ENCODE measurements around the gene SNX21.
"Not testable (repeated sequence)": the region's sequence is repeated elsewhere in the genome, so short reads cannot be mapped to it uniquely, and the experiment has no call there.

SNX21 gene

GRCh38 chr20:45829673-45830106 is 3.9 kb upstream of the SNX21 start:
- not testable (repeated sequence) for H3K9me3 Mint-ChIP-seq, H3K4me3 Mint-ChIP-seq, H3K4me1 Mint-ChIP-seq

GRCh38 chr20:45832619-45833018 is 980 bp upstream of the SNX21 start:
- Mint-ChIP-seq H3K27me3 (peaks cover 0 to 13% of the 10 kb centered on the region in 2 donors), H3K4me3 (peak overlapping the region; percentile 80 to 84), H3K9me3 (no peaks in the 10 kb centered on the region), H3K36me3 (peaks cover 2 to 3% of the 10 kb centered on the region in 2 donors), H3K4me1 (peaks cover 7 to 10% of the 10 kb centered on the region in 2 donors), H3K27ac (no peak overlapping the region)
- ATAC-seq (replicated peaks) (no peak), DNase-seq (no peak)

More at GRCh38 chr20:45829673-45830106, 3.9 kb upstream of the SNX21 start:
- DNase-seq; H3K27ac Mint-ChIP-seq; ATAC-seq (replicated peaks); H3K36me3 Mint-ChIP-seq: not testable (repeated sequence)
- H3K27me3 Mint-ChIP-seq: peaks cover 3 to 13% of the 10 kb centered on the region in 2 donors

- peaks cover 2 to 3% of the 10 kb centered on the region in 2 donors for H3K36me3 Mint-ChIP-seq
- ATAC-seq (replicated peaks) (peak; percentile 69 to 73), DNase-seq (no peak)
- no peaks in the 10 kb centered on the region for H3K9me3 Mint-ChIP-seq
- H3K27me3 Mint-ChIP-seq: peaks cover 0 to 6% of the 10 kb centered on the region in 2 donors
- H3K4me3 Mint-ChIP-seq: peak overlapping the region; percentile 80 to 84
- H3K27ac Mint-ChIP-seq: no peak overlapping the region
- H3K4me1 Mint-ChIP-seq: peaks cover 7 to 10% of the 10 kb centered on the region in 2 donors
These were observed 541 bp downstream of the SNX21 start for GRCh38 chr20:45833883-45834796.

DNA sequence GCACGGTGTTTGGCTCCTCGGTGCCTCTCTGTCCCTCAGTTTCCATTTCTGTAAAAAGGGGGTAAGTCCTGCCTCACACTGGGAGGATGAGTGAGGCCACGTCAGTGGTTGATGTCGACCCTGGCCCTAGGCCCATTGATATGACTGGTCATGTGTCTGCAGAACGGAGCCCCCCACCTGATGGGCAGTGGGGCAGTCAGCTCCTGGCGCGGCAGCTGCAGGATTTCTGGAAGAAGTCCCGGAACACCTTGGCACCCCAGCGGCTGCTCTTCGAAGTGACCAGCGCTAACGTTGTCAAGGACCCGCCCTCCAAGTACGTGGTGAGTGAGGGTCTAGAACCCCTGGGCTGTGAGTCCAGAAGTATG is 1.2 kb downstream of the SNX21 start:
- no peaks in the 10 kb centered on the region for H3K9me3 Mint-ChIP-seq
- H3K27ac Mint-ChIP-seq: no peak overlapping the region
- DNase-seq (no peak), ATAC-seq (replicated peaks) (no peak)
- H3K27me3 Mint-ChIP-seq: peaks cover 0 to 6% of the 10 kb centered on the region in 2 donors
- peak overlapping the region in 1 of 2 donors; percentile 80 for H3K4me3 Mint-ChIP-seq
- H3K36me3 Mint-ChIP-seq: peaks cover 2 to 3% of the 10 kb centered on the region in 2 donors
- peaks cover 7 to 10% of the 10 kb centered on the region in 2 donors for H3K4me1 Mint-ChIP-seq

- DNase-seq: no peak
- no peak for ATAC-seq (replicated peaks)
- H3K4me1 Mint-ChIP-seq: peaks cover 7 to 10% of the 10 kb centered on the region in 2 donors
- H3K27me3 Mint-ChIP-seq: peaks cover 0 to 6% of the 10 kb centered on the region in 2 donors
- H3K27ac Mint-ChIP-seq: no peak overlapping the region
- no peak overlapping the region for H3K4me3 Mint-ChIP-seq
- peaks cover 2 to 3% of the 10 kb centered on the region in 2 donors for H3K36me3 Mint-ChIP-seq
- H3K9me3 Mint-ChIP-seq: no peaks in the 10 kb centered on the region
These were observed 1.7 kb downstream of the SNX21 start for GRCh38 chr20:45835329-45835765.

DNA sequence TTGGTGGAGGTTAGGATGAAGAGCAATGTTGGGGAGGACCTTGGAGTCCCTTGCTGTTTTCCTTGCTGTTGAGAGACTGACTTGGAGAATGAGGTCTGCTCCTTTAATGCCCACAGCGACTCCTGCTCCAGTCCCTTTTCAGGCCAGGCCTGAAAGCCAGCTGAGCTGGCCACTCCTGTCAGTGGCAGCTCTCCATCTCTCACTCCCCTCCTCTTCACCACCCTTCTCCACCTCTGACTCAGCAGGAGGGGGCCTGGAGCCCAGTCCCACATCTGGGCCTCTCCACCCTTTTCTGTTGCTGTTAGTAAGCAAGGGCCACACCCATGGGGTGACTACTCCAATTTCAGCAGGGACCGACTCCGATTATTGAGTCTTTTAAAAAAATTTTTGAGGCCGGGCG is 2.2 kb downstream of the SNX21 start:
- no peak overlapping the region for H3K4me3 Mint-ChIP-seq
- no peak for DNase-seq
- H3K27ac Mint-ChIP-seq: no peak overlapping the region

GRCh38 chr20:45836841-45837240 is 3.2 kb downstream of the SNX21 start:
- H3K9me3 Mint-ChIP-seq: no peaks in the 10 kb centered on the region
- H3K36me3 Mint-ChIP-seq: peaks cover 6 to 9% of the 10 kb centered on the region in 2 donors
- no peak for ATAC-seq (replicated peaks)
- H3K4me3 Mint-ChIP-seq: no peak overlapping the region
- no peak overlapping the region for H3K27ac Mint-ChIP-seq
- H3K4me1 Mint-ChIP-seq: peaks cover 9 to 20% of the 10 kb centered on the region in 2 donors
- H3K27me3 Mint-ChIP-seq: peaks cover 0 to 6% of the 10 kb centered on the region in 2 donors
- no peak for DNase-seq

More for the DNA sequence above, 2.2 kb downstream of the SNX21 start:
- Mint-ChIP-seq H3K36me3 (peaks cover 2 to 3% of the 10 kb centered on the region in 2 donors), H3K4me1 (peaks cover 7 to 10% of the 10 kb centered on the region in 2 donors), H3K9me3 (no peaks in the 10 kb centered on the region), H3K27me3 (peaks cover 0 to 6% of the 10 kb centered on the region in 2 donors)
- no peak for ATAC-seq (replicated peaks)

DNA sequence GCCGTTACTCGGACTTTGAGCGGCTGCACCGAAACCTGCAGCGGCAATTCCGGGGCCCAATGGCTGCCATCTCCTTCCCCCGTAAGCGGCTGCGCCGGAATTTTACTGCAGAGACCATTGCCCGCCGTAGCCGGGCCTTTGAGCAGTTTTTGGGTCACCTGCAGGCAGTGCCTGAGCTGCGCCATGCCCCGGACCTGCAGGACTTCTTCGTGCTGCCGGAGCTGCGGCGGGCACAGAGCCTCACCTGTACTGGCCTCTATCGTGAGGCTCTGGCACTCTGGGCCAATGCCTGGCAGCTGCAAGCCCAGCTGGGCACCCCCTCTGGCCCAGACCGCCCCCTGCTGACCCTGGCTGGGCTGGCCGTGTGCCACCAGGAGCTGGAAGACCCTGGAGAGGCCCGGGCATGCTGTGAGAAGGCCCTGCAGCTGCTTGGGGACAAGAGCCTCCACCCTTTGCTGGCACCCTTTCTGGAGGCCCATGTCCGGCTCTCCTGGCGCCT is 7.2 kb downstream of the SNX21 start:
- no peak for ATAC-seq (replicated peaks)
- no peak for DNase-seq
- Mint-ChIP-seq H3K27ac (no peak overlapping the region), H3K36me3 (peaks cover 23 to 38% of the 10 kb centered on the region in 2 donors), H3K4me1 (peaks cover 16 to 26% of the 10 kb centered on the region in 2 donors), H3K27me3 (no peaks in the 10 kb centered on the region), H3K4me3 (no peak overlapping the region), H3K9me3 (no peaks in the 10 kb centered on the region)

DNA sequence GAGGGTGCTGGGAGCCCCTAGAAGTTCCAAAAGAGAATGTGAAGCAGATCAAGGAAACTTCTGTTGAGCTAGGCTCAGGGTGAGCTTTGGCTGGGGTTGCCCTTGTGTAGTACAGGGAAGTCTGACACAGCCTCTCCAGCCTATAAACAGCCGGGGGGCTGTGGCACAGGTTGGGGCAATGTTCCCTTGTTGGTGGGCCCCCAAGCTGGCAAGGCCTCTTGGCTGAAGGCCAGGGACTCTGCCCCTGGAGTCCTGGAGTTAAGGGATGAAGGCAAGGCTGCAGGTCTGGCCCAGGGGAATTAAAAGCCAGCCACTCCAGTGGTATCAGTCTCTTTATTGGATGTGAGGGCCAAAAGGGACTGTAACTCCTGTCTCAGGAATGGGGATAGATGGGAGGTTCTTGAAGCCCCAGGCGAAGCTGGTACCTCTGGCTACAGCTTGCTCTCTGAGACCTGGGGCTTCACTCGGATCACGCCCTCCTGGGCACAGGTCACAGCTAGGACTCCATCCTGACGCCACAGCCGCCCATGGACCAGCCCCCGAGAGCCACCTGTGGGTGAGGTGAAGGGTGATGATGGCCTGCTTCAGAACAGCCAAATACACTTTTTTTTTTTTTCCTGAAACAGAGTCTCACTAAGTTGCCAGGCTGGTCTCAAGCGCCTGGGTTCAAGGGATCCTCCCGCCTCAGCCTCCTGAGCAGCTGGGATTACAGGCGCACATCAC is 8.0 kb downstream of the SNX21 start:
- peaks cover 22 to 40% of the 10 kb centered on the region in 2 donors for H3K36me3 Mint-ChIP-seq
- no peaks in the 10 kb centered on the region for H3K27me3 Mint-ChIP-seq
- H3K9me3 Mint-ChIP-seq: no peaks in the 10 kb centered on the region
- H3K4me3 Mint-ChIP-seq: peak overlapping the region in 1 of 2 donors; percentile 25
- ATAC-seq (replicated peaks) (no peak), DNase-seq (no peak)
- H3K4me1 Mint-ChIP-seq: peaks cover 16 to 26% of the 10 kb centered on the region in 2 donors
- H3K27ac Mint-ChIP-seq: peak overlapping the region; percentile 73

DNA sequence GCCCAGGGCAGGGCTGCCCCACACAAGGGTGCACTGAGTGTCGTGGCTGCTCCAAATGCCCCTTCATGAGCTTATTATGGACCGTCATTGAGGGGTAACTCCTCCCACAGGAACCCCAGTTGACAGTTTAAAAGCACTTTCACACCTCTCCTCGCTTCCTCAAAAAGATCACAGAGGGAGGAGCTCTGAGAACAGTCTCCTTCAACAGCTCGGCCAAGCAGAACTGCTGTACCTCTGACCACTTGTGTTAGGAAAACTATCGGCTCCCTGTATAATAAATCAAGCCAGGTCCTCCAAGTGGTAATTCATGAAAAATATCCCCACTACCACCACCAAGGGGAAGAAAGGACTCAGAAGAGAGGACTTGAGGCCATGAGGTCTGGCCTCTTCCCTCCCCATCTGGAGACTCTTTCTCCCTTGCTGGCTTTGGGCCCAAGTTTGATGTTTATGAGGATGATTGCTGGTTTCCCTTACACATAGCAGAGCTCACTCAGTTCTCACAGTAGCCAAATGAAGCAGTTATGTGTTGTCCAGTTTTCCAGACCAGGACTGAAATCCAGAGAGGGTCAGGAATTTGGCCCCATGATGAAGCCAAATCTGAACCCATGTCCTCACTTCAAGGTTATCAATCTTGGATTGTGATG is 8.7 kb downstream of the SNX21 start:
- Mint-ChIP-seq H3K27me3 (no peaks in the 10 kb centered on the region), H3K4me3 (peak overlapping the region; percentile 25 to 41), H3K9me3 (no peaks in the 10 kb centered on the region), H3K36me3 (peaks cover 21 to 39% of the 10 kb centered on the region in 2 donors), H3K4me1 (peaks cover 16 to 26% of the 10 kb centered on the region in 2 donors), H3K27ac (peak overlapping the region; percentile 73)
- ATAC-seq (replicated peaks) (peak; percentile 98), DNase-seq (peak; percentile 35)

- Mint-ChIP-seq H3K9me3 (no peaks in the 10 kb centered on the region), H3K36me3 (peaks cover 24 to 44% of the 10 kb centered on the region in 2 donors), H3K4me1 (peaks cover 16 to 30% of the 10 kb centered on the region in 2 donors), H3K4me3 (no peak overlapping the region), H3K27me3 (no peaks in the 10 kb centered on the region), H3K27ac (no peak overlapping the region)
- ATAC-seq (replicated peaks): no peak
- DNase-seq: no peak
These were observed 9.9 kb downstream of the SNX21 start for GRCh38 chr20:45843506-45843905.

DNA sequence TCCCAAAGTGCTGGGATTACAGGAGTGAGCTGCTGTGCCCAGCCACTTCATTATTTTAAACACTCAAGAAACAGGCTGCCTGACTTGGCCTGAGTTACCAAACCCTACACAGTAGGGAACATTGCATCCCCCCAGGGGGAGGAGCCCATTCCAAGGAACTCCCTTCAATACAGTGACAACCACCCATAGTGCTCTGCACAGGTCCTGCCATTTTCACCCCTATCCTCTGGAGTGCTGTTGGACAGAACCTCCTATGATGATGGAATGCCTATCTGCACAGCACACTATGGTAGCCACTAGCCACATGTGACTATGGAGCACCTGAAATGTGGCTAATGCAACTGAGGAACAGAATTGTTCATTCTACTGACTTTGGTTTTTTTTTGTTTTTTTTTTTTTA is 11.9 kb downstream of the SNX21 start:
- DNase-seq (no peak), ATAC-seq (replicated peaks) (no peak)
- Mint-ChIP-seq H3K4me1 (peaks cover 16 to 34% of the 10 kb centered on the region in 2 donors), H3K27me3 (no peaks in the 10 kb centered on the region), H3K9me3 (no peaks in the 10 kb centered on the region), H3K36me3 (peaks cover 31 to 47% of the 10 kb centered on the region in 2 donors), H3K4me3 (no peak overlapping the region), H3K27ac (no peak overlapping the region)

DNA sequence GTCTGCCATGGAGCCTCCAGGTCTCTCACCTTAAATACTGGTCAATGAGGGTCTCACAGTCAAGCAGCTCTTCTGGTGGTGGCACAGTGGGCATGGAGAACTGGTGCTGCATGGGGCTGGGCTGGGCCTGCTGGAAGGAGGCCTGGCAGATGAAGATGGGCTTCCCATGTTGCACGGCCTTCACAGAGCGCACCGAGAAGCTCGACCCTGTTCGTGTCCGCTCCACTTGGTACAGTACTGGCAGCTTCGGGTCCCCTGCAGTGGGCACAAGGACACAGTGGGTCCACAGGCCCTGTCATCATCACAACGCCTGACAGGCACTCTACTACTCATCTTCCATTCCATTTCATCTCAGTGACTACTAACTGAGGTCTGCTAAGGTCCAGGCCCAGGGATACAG is 14.8 kb downstream of the SNX21 start:
- no peak overlapping the region for H3K27ac Mint-ChIP-seq
- ATAC-seq (replicated peaks) (no peak), DNase-seq (no peak)
- H3K36me3 Mint-ChIP-seq: peaks cover 33 to 37% of the 10 kb centered on the region in 2 donors
- H3K4me1 Mint-ChIP-seq: peaks cover 2 to 8% of the 10 kb centered on the region in 2 donors
- H3K9me3 Mint-ChIP-seq: no peaks in the 10 kb centered on the region
- no peaks in the 10 kb centered on the region for H3K27me3 Mint-ChIP-seq
- no peak overlapping the region for H3K4me3 Mint-ChIP-seq
